Left cardiac atrium (tissue), 4 donors: ENCODE data around the gene PLSCR5. TPM values are rescaled to one million over a fixed set of nuclear protein-coding genes. Genes with fewer than 3 reads are reported as not detected.

Experiments
- ATAC-seq, 2 donors: fragments of 200-7000 bp; cut with Tn5 transposase; one replicate each; pipeline ENCODE4 v1.9.1; 2020; ENCODE audit warnings: mild to moderate bottlenecking in 2 of 2, moderate library complexity in 2 of 2
- DNase-seq: peaks from one replicate; pipeline ENCODE4 v3.0.0-alpha.2; 2020
- intact Hi-C, 2 donors: fragments of 100-400 bp; cut with DNase I; formaldehyde crosslinking; loops; one replicate each; pipeline versions ENCODE4 v1.14.1 to v1.15.1; 2022 to 2023
- total RNA-seq, 2 donors: library from RNA; stranded (reverse); fragmentation: NEBNext Ultra II Directional; extraction: Animal tissue kit (Norgen Biotek cat#: 25700); gene quantifications; one replicate each; pipeline ENCODE4 v1.2.1, GENCODE V29; 2021
- donor health status: DM: no; HTN: yes; CAD: no.
- donor health status: DM: no; HTN: yes; CAD: no; lungs with severe emphysema.
- donor health status: DM: yes; HTN: yes; CAD: no.
- donor health status: Dilated cardiomyopathy.

The PLSCR5 gene
- total RNA-seq, 2 donors from 2014 or later: not detected

DNA sequence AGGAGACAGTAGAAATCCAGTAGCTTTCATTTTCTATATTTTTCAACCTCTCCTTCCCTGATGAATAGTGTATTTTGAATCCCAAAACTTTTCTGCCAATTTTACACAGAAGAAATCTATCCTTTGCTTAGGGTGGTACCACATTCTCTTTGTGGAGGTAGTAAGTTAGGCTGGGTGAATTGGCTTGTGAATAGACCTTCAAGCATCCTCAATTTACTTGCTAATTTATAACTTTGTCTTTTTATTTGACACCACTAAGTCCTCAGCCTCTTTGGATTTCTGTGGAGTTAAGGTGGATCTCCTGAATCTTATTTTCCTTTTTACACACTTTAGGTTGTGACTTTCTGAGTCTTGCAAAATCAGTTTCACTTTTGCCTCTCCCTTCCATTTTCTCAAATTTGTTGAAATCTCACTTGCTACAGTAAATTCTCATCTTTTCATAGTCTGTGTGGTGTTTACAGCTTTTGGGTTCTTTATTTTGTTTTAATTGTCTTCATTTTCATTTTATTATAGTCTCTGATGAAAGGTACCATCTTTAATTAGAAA, 55.0 kb downstream of the PLSCR5 start:
- intact Hi-C loops: no loop called here
- DNase-seq: no peak
- no peak for ATAC-seq

GRCh38 chr3:146547235-146547835, 57.8 kb downstream of the PLSCR5 start:
- intact Hi-C loops: no loop called here
- DNase-seq: no peak
- ATAC-seq: no peak

GRCh38 chr3:146546366-146546965, 58.7 kb downstream of the PLSCR5 start:
- ATAC-seq (no peak), DNase-seq (no peak)
- intact Hi-C loops: no loop called here

DNA sequence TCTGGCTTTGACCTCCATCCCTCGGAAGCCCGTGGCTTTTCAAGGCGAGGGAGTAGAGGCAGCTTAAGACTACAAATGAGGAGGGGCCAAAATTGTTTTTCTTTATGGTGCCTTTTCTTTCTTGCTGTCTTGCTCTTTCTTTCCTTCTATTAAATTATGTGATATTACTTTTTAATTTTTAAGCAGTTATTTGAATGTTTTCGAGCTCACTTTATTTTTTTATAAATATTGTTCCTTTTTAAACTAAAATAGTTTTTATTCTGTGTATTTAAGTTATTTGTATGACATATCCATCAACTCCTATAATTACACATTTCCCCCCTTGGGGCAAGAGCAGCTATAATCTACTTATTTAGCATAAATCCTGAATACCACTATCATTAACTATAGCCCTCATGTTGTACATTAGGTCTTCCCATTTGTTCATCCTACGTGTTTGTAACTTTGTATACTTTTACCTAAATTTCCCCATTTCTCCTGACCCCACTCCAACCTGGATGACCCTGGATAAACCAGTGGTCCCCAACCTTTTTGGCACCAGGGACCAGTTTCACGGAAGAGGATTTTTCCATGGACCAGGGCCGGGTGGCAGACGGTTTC, 60.1 kb downstream of the PLSCR5 start:
- intact Hi-C loops: no loop called here
- ATAC-seq: no peak
- DNase-seq: no peak

GRCh38 chr3:146544002-146544928, 60.9 kb downstream of the PLSCR5 start, which contains the start of gene PLSCR1:
Gene PLSCR1 (minus strand): TSS chr3:146544607. CDS start chr3:146536552, 8,055 bp downstream.
- intact Hi-C loops: no loop called here
- ATAC-seq (peak; percentile 93 to 97), DNase-seq (peak; percentile 96)

GRCh38 chr3:146543461-146544001, 61.6 kb downstream of the PLSCR5 start:
- DNase-seq: no peak
- intact Hi-C loops: no loop called here
- ATAC-seq: peak; percentile 24 to 32

- intact Hi-C loops: no loop called here
- no peak for DNase-seq
- no peak for ATAC-seq
These were observed 62.2 kb downstream of the PLSCR5 start for GRCh38 chr3:146542978-146543377.

- ATAC-seq (no peak), DNase-seq (no peak)
- intact Hi-C loops: no loop called here
These were observed 63.0 kb downstream of the PLSCR5 start for GRCh38 chr3:146542179-146542578.

- no peak for DNase-seq
- intact Hi-C loops: no loop called here
These were observed 64.2 kb downstream of the PLSCR5 start for GRCh38 chr3:146540978-146541377.

GRCh38 chr3:146540236-146540635, 64.9 kb downstream of the PLSCR5 start:
- ATAC-seq (no peak), DNase-seq (no peak)
- intact Hi-C loops: no loop called here

More at GRCh38 chr3:146540978-146541377, 64.2 kb downstream of the PLSCR5 start:
- ATAC-seq: no peak

DNA sequence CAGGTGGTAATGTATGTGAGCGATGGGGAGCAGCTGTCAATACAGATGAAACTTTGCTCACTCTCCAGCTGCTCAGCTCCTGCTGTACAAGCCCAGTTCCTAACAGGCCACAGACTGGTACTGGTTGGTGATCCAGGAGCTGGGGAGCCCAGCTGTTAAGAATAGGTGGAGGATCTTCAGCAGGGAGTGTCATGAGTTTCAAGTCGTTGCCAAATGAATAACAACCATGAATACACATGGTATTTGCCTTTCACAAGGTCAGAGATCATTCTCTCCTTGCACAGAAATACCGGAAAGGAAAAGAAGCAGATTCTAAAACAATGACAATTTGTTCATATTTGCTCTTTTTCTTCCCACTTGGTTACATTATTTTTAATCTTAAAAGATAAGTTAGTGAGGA, 65.8 kb downstream of the PLSCR5 start:
- no peak for DNase-seq
- no peak for ATAC-seq
- intact Hi-C loops: no loop called here

DNA sequence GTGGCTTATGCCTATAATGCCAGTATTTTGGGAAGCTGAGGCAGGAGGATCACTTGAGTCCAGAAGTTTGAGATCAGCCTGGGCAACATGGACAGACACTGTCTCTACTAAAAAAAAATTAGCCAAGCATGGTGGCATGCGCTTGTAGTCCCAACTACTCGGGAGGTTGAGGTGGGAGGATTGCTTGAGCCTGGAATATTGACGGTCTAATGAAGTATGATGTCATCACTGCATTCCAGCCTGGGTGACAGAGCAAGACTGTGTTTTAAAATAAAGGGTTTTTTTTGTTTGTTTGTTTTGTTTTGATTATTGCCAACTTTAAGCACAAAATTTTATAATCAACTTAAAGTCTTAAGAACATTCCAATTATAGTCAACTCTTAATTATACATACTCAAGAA, 67.5 kb downstream of the PLSCR5 start:
- DNase-seq: no peak
- no peak for ATAC-seq
- intact Hi-C loops: no loop called here

GRCh38 chr3:146536681-146537080, 68.5 kb downstream of the PLSCR5 start:
- intact Hi-C loops: no loop called here
- ATAC-seq: peak; percentile 44 to 73
- DNase-seq: no peak

Other genes with a start within 250 kb of the PLSCR5 start
- not detected for gene PLSCR2, start 135.8 kb downstream of the PLSCR5 start, total RNA-seq
- 10 to 100 TPM; 47.2 to 99.7 TPM for gene PLSCR1, start 60.7 kb downstream of the PLSCR5 start, total RNA-seq